ENCODE data around the gene SETD3. TPM values are rescaled to one million over a fixed set of nuclear protein-coding genes. Genes with fewer than 3 reads are reported as not detected.

SETD3 gene
- total and polyA plus RNA-seq, 2 donors (not counting 1 experiment from before 2014, with no cell fraction given) = 11.0 to 32.1 TPM

GRCh38 chr14:99502989-99503421 lies 22.3 kb upstream of the SETD3 start:
- H3K27ac Mint-ChIP-seq = no peak overlapping the region
- over 99% methylated on average over 13 of the region's 14 CpGs for WGBS (ENCODE audit: insufficient coverage)
- intact Hi-C loops (cut with micrococcal nuclease) = no loop called here
- Histone ChIP-seq H3K4me2 (replicated peaks; ENCODE audit: low read depth, low read length, poor library complexity, severe bottlenecking) (no peak overlapping the region), H3K9me3 (ENCODE audit: control extremely low read depth in 1 of 3, control insufficient read depth in 2 of 3, insufficient read depth in 1 of 3, low read length in 2 of 3) (no peaks in the 10 kb centered on the region), H4K20me1 (ENCODE audit: control insufficient read depth, insufficient read depth, low read length, poor library complexity, severe bottlenecking) (peaks cover 1% of the 10 kb centered on the region), H3K27me3 (replicated peaks in 1 of 4; ENCODE audit: control extremely low read depth in 1 of 4, control insufficient read depth in 3 of 4, insufficient read depth in 4 of 4, low read length in 3 of 4) (no peaks in the 10 kb centered on the region), H2AFZ (ENCODE audit: insufficient read depth, low read depth, low read length, poor library complexity, severe bottlenecking) (no peak overlapping the region), H3K4me1 (ENCODE audit: control insufficient read depth in 2 of 2, insufficient read depth in 2 of 2, low read length in 2 of 2) (no peaks in the 10 kb centered on the region), H3K27ac (ENCODE audit: low read length in 2 of 2) (no peak overlapping the region), H3K79me2 (ENCODE audit: control insufficient read depth, insufficient read depth, low read length) (no peaks in the 10 kb centered on the region), H3K4me3 (ENCODE audit: control extremely low read depth in 1 of 5, extremely low read depth in 1 of 5, insufficient read depth in 1 of 5, low read depth in 2 of 5, low read length in 4 of 5) (no peak overlapping the region), H3K9ac (ENCODE audit: low read length) (no peak overlapping the region), H3K36me3 (replicated peaks in 1 of 2; ENCODE audit: control extremely low read depth in 1 of 2, control insufficient read depth in 1 of 2, extremely low read depth in 1 of 2, insufficient read depth in 2 of 2, low read length in 1 of 2) (peaks cover 6 to 90% of the 10 kb centered on the region in 2 experiments)
- DNase-seq (no peak), ATAC-seq (ENCODE audit: low read depth) (no peak)
- ChIA-PET CTCF (no interaction called here), POLR2A (interaction anchor here (0.5 kb wide), 1 partner anchor 722 kb away, joined by 4 read pairs; no protein-coding TSS in a partner anchor)
- TF ChIP-seq CTCF (IDR thresholded peaks at IDR 0.05) (no peak), EZH2 (IDR thresholded peaks at IDR 0.05; ENCODE audit: borderline replicate concordance, insufficient read depth, low read depth, low read length, poor library complexity, severe bottlenecking) (no peak)
- H3K27me3 Mint-ChIP-seq = no peaks in the 10 kb centered on the region
- H3K9me3 Mint-ChIP-seq (ENCODE audit: insufficient read depth) = no peaks in the 10 kb centered on the region
- no peak overlapping the region for H3K4me3 Mint-ChIP-seq
- H3K4me1 Mint-ChIP-seq = no peaks in the 10 kb centered on the region

GRCh38 chr14:99497894-99498293 lies 17.2 kb upstream of the SETD3 start:
- ChIA-PET POLR2A (no interaction called here), CTCF (no interaction called here)
- H3K27ac Mint-ChIP-seq = no peak overlapping the region
- Histone ChIP-seq H3K79me2 (ENCODE audit: control insufficient read depth, insufficient read depth, low read length) (peaks cover 14% of the 10 kb centered on the region), H3K27ac (ENCODE audit: low read length in 2 of 2) (no peak overlapping the region), H3K4me1 (ENCODE audit: control insufficient read depth in 2 of 2, insufficient read depth in 2 of 2, low read length in 2 of 2) (no peaks in the 10 kb centered on the region), H3K9ac (ENCODE audit: low read length) (no peak overlapping the region), H3K9me3 (ENCODE audit: control extremely low read depth in 1 of 3, control insufficient read depth in 2 of 3, insufficient read depth in 1 of 3, low read length in 2 of 3) (no peaks in the 10 kb centered on the region), H3K36me3 (replicated peaks in 1 of 2; ENCODE audit: control extremely low read depth in 1 of 2, control insufficient read depth in 1 of 2, extremely low read depth in 1 of 2, insufficient read depth in 2 of 2, low read length in 1 of 2) (peaks cover 23 to 87% of the 10 kb centered on the region in 2 experiments), H2AFZ (ENCODE audit: insufficient read depth, low read depth, low read length, poor library complexity, severe bottlenecking) (no peak overlapping the region), H4K20me1 (ENCODE audit: control insufficient read depth, insufficient read depth, low read length, poor library complexity, severe bottlenecking) (peaks cover 12% of the 10 kb centered on the region), H3K4me2 (replicated peaks; ENCODE audit: low read depth, low read length, poor library complexity, severe bottlenecking) (no peak overlapping the region), H3K27me3 (replicated peaks in 1 of 4; ENCODE audit: control extremely low read depth in 1 of 4, control insufficient read depth in 3 of 4, insufficient read depth in 4 of 4, low read length in 3 of 4) (no peaks in the 10 kb centered on the region), H3K4me3 (ENCODE audit: control extremely low read depth in 1 of 5, extremely low read depth in 1 of 5, insufficient read depth in 1 of 5, low read depth in 2 of 5, low read length in 4 of 5) (no peak overlapping the region)
- WGBS (ENCODE audit: insufficient coverage) = 100% methylated on average over 2 of the region's 3 CpGs
- no peaks in the 10 kb centered on the region for H3K27me3 Mint-ChIP-seq
- H3K4me3 Mint-ChIP-seq = no peak overlapping the region
- DNase-seq (no peak), ATAC-seq (ENCODE audit: low read depth) (no peak)
- no peaks in the 10 kb centered on the region for H3K9me3 Mint-ChIP-seq (ENCODE audit: insufficient read depth)
- H3K4me1 Mint-ChIP-seq = peaks cover 1% of the 10 kb centered on the region
- TF ChIP-seq EZH2 (IDR thresholded peaks at IDR 0.05; ENCODE audit: borderline replicate concordance, insufficient read depth, low read depth, low read length, poor library complexity, severe bottlenecking) (no peak), CTCF (IDR thresholded peaks at IDR 0.05) (no peak)
- intact Hi-C loops (cut with micrococcal nuclease) = no loop called here
